HepG2 (cell line): ENCODE data around the gene PPME1. TPM values are rescaled to one million over a fixed set of nuclear protein-coding genes. Genes with fewer than 3 reads are reported as not detected.
A peak's percentile ranks its signal among the peaks of the same experiment; 100 is the strongest.

Source experiments
- ATAC-seq: fragments of 200-7000 bp; cut with Tn5 transposase; 3 replicates; pipeline ENCODE4 v1.9.1; 2020; ENCODE audit warnings: mild to moderate bottlenecking, moderate library complexity
- BruUV-seq: library from RNA; stranded (reverse); fragments of 400-500 nt; replicated peaks from 2 replicates; lab custom pipeline; 2021; lab: Mats Ljungman, UMichigan
- CTCF ChIA-PET: fragments of 300-600 bp; formaldehyde crosslinking; extraction: SDS; loops from one replicate; lab custom pipeline; 2021; ENCODE audit warnings: low total read pairs, inconsistent platforms, low intra/inter-chr PET ratio; lab: Yijun Ruan, JAX
- POLR2A ChIA-PET: fragments of 350-600 bp; sonication (Branson Sonifier 250); formaldehyde crosslinking; loops from one replicate; lab custom pipeline; 2020; ENCODE audit warnings: antibody characterized with exemption, inconsistent platforms; lab: Yijun Ruan, JAX
- DNase-seq: peaks from one replicate; pipeline ENCODE4 v3.0.0-alpha.2; 2015; ENCODE audit warnings: low spot score
- FAIRE-seq: peaks from 3 replicates; lab custom pipeline; 2011; peaks lifted over from hg19 to GRCh38; lab: Jason Lieb, UNC
- H2AFZ ChIP-seq: one replicate; pipeline ENCODE4 v1.6.1; 2011; ENCODE audit warnings: low read length, inconsistent platforms
- H3K27ac ChIP-seq: fragments of 300-600 bp; 3 replicates; pipeline ENCODE4 v1.8.0; 2011; ENCODE audit warnings: mixed run types, mild to moderate bottlenecking, mixed read lengths, low read length, inconsistent platforms; ENCODE audit not compliant: insufficient read depth; ENCODE audit errors: extremely low read length
- H3K27me3 ChIP-seq, 2 experiments: fragments of 200-600 bp in 1 of 2; 2 replicates in 1 of 2; 3 replicates in 1 of 2; pipeline versions ENCODE4 v1.6.0 to v1.8.0; 2011; ENCODE audit warnings: low read length in 2 of 2, mild to moderate bottlenecking in 2 of 2, moderate library complexity in 2 of 2, inconsistent platforms in 1 of 2; ENCODE audit not compliant: insufficient read depth in 2 of 2, control insufficient read depth in 1 of 2
- H3K36me3 ChIP-seq, 2 experiments: fragments of 200-600 bp in 1 of 2; replicated peaks in 1 of 2; 2 replicates in 1 of 2; 3 replicates in 1 of 2; pipeline versions ENCODE4 v1.5.1 to v1.8.0; 2011; ENCODE audit warnings: low read length in 2 of 2, inconsistent platforms in 1 of 2; ENCODE audit not compliant: insufficient read depth in 2 of 2, control insufficient read depth in 1 of 2
- H3K4me1 ChIP-seq: 2 replicates; pipeline ENCODE4 v1.5.1; 2012; ENCODE audit warnings: low read length, inconsistent platforms; ENCODE audit not compliant: insufficient read depth
- H3K4me2 ChIP-seq: 2 replicates; pipeline ENCODE4 v1.6.0; 2011; ENCODE audit warnings: low read depth, low read length, inconsistent platforms
- H3K4me3 ChIP-seq, 3 experiments: fragments of 200-600 bp in 1 of 3; sonication (generic), shearing (Covaris generic) in 1 of 3; replicated peaks in 1 of 3; 2 replicates each; pipeline ENCODE4 v1.5.1; 2011 to 2016; ENCODE audit warnings: low read length in 3 of 3, inconsistent platforms in 2 of 3, low read depth in 2 of 3, mild to moderate bottlenecking in 2 of 3, control low read depth in 1 of 3, mixed read lengths in 1 of 3; ENCODE audit not compliant: insufficient read depth in 1 of 3
- H3K79me2 ChIP-seq: one replicate; pipeline ENCODE4 v1.6.1; 2011; ENCODE audit warnings: low read length, inconsistent platforms; ENCODE audit not compliant: insufficient read depth
- H3K9ac ChIP-seq: 2 replicates; pipeline ENCODE4 v1.6.0; 2011; ENCODE audit warnings: mild to moderate bottlenecking, low read depth, low read length, inconsistent platforms; ENCODE audit not compliant: insufficient read depth
- H3K9me3 ChIP-seq: 2 replicates; pipeline ENCODE4 v1.5.1; 2012; ENCODE audit warnings: mild to moderate bottlenecking, low read length
- H4K20me1 ChIP-seq: 2 replicates; pipeline ENCODE4 v1.6.0; 2011; ENCODE audit warnings: inconsistent platforms, mild to moderate bottlenecking, low read length, moderate library complexity; ENCODE audit not compliant: insufficient read depth
- AHR ChIP-seq: IDR thresholded peaks from 2 replicates; pipeline ENCODE4 v1.6.1; 2018; ENCODE audit warnings: missing genetic modification reagents, missing compliant biosample characterization
- ETV6 ChIP-seq: sonication (generic); formaldehyde crosslinking; conservative IDR thresholded peaks from 2 replicates; pipeline ENCODE4 v1.4.0; 2020; ENCODE audit warnings: missing genetic modification reagents
- KDM5A ChIP-seq: fragments of 200-600 bp; sonication (generic); IDR thresholded peaks from 2 replicates; pipeline ENCODE4 v1.7.0; 2018; ENCODE audit warnings: antibody characterized with exemption, mild to moderate bottlenecking, low read length, borderline replicate concordance
- LRRFIP1 ChIP-seq: sonication (generic); formaldehyde crosslinking; conservative IDR thresholded peaks from 2 replicates; pipeline ENCODE4 v1.4.0; 2020; ENCODE audit warnings: missing genetic modification reagents
- MED1 ChIP-seq: sonication (generic); formaldehyde crosslinking; IDR thresholded peaks from 2 replicates; pipeline ENCODE4 v1.4.0; 2020; ENCODE audit warnings: missing genetic modification reagents
- SAP130 ChIP-seq: IDR thresholded peaks from 2 replicates; pipeline ENCODE4 v1.6.1; 2016; ENCODE audit warnings: low read depth
- SKI ChIP-seq: fragments of 450-650 bp; IDR thresholded peaks from one replicate; pipeline ENCODE4 v1.6.1; 2018; ENCODE audit warnings: mild to moderate bottlenecking; ENCODE audit not compliant: partially characterized antibody
- ZMYM4 ChIP-seq: sonication (generic); formaldehyde crosslinking; IDR thresholded peaks from 2 replicates; pipeline ENCODE4 v1.8.1; 2023; ENCODE audit warnings: mild to moderate bottlenecking, missing genetic modification reagents
- ZNF136 ChIP-seq: sonication (generic); formaldehyde crosslinking; IDR thresholded peaks from 2 replicates; pipeline ENCODE4 v1.8.1; 2022; ENCODE audit warnings: low read depth, mild to moderate bottlenecking, moderate library complexity, missing genetic modification reagents
- ZNF274 ChIP-seq: sonication (generic); formaldehyde crosslinking; IDR thresholded peaks from 2 replicates; pipeline ENCODE4 v1.5.1; 2020; ENCODE audit warnings: mild to moderate bottlenecking, missing genetic modification reagents
- ZNF326 ChIP-seq: sonication (generic); formaldehyde crosslinking; IDR thresholded peaks from 2 replicates; pipeline ENCODE4 v1.4.0; 2020; ENCODE audit warnings: missing genetic modification reagents, borderline replicate concordance
- ZNF772 ChIP-seq: sonication (generic); formaldehyde crosslinking; IDR thresholded peaks from 2 replicates; pipeline ENCODE4 v1.5.0; 2020; ENCODE audit warnings: mild to moderate bottlenecking, missing genetic modification reagents
- ZNF775 ChIP-seq: sonication (generic); formaldehyde crosslinking; IDR thresholded peaks from 2 replicates; pipeline ENCODE4 v1.4.0; 2020; ENCODE audit warnings: missing genetic modification reagents, mild to moderate bottlenecking, moderate library complexity, borderline replicate concordance
- ZNF792 ChIP-seq: IDR thresholded peaks from 2 replicates; pipeline ENCODE4 v1.6.1; 2016
- WGBS: methylation state at CpG from one replicate; pipeline ENCODE4 v1.1.6; 2017; ENCODE audit warnings: low lambda C conversion rate; 5-methylcytosine and 5-hydroxymethylcytosine counted together
- in situ Hi-C: cut with HindIII; loops from 2 replicates; pipeline ENCODE4 v1.10.0; 2017; ENCODE audit warnings: low pct_unique_long_range_greater_than_20kb; ENCODE audit not compliant: extremely low pct_ligation_motif_present
- intact Hi-C: fragments of 100-400 bp; cut with micrococcal nuclease; formaldehyde crosslinking; loops from one replicate; pipeline ENCODE4 v1.10.0; 2022; ENCODE audit not compliant: unreplicated experiment
- polyA plus RNA-seq, 8 experiments: library from polyadenylated mRNA; depleted of rRNA in 3 of 8; stranded (reverse) in 7 of 8; unstranded in 1 of 8; fragments of >200 nt; fragmentation: Illumina TruSeq in 4 of 8; extraction: Trizol in 4 of 8; gene quantifications; 2 replicates each; pipeline versions ENCODE4 v1.2.1 to v1.2.3, GENCODE V29; 2011 to 2016; ENCODE audit warnings: low read depth in 4 of 8, missing spikeins in 1 of 8, mixed read lengths in 1 of 8; ENCODE audit not compliant: insufficient read depth in 1 of 8
- total RNA-seq, 5 experiments: library from RNA; depleted of rRNA; stranded (reverse); fragments of >200 nt; fragmentation: Illumina TruSeq; extraction: Trizol; gene quantifications; 2 replicates each; pipeline ENCODE4 v1.2.3, GENCODE V29; 2016; ENCODE audit warnings: low read depth in 1 of 5
- TF ChIP-seq, protein P1 (sequence below): sonication (generic); formaldehyde crosslinking; IDR thresholded peaks from 2 replicates; pipeline ENCODE4 v1.8.0; 2022; ENCODE audit warnings: mild to moderate bottlenecking, missing genetic modification reagents, moderate library complexity

PPME1 gene
- total and polyA plus RNA-seq, 2 of the 13 experiments (the other 11 are each of a cell fraction or from before 2014, with no cell fraction given), result 31.3 to 56.0 TPM

GRCh38 chr11:74171997-74172396, 908 bp downstream of the PPME1 start:
- ChIA-PET POLR2A (no interaction called here), CTCF (no interaction called here)
- Histone ChIP-seq H3K4me2 (peak overlapping the region; percentile 83), H3K4me3 (peak overlapping the region; percentile 72 to 86 (median 74)), H2AFZ (no peak overlapping the region), H3K36me3 (peaks cover 0 to 9% of the 10 kb centered on the region in 2 experiments; a peak in 2 of 5 replicates), H3K4me1 (peaks cover 55% of the 10 kb centered on the region), H3K9ac (peak overlapping the region; percentile 79), H3K9me3 (no peaks in the 10 kb centered on the region), H4K20me1 (no peaks in the 10 kb centered on the region), H3K27me3 (no peaks in the 10 kb centered on the region; a peak in 1 of 5 replicates), H3K79me2 (peaks cover 61% of the 10 kb centered on the region), H3K27ac (peak overlapping the region; percentile 75)
- TSS peak; percentile 50 for BruUV-seq
- TF ChIP-seq ZMYM4 (CRISPR knock-in tag) (no peak), ETV6 (CRISPR knock-in tag) (no peak), AHR (CRISPR knock-in tag) (no peak), KDM5A (no peak), SKI (no peak), LRRFIP1 (no peak), ZNF775 (CRISPR knock-in tag) (peak; percentile 97), MED1 (CRISPR knock-in tag) (no peak), SAP130 (peak; percentile 18; the same call in 1 of the 2 replicates), ZNF792 (CRISPR knock-in tag) (no peak), ZNF326 (CRISPR knock-in tag) (no peak), ZNF274 (CRISPR knock-in tag) (no peak), ZNF772 (CRISPR knock-in tag) (no peak), ZNF136 (CRISPR knock-in tag) (no peak)
- TF ChIP-seq, protein P1, sequence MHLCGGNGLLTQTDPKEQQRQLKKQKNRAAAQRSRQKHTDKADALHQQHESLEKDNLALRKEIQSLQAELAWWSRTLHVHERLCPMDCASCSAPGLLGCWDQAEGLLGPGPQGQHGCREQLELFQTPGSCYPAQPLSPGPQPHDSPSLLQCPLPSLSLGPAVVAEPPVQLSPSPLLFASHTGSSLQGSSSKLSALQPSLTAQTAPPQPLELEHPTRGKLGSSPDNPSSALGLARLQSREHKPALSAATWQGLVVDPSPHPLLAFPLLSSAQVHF (CRISPR knock-in tag), result no peak
- intact Hi-C loops, result loop anchor here (5.0 kb wide), 1 partner anchor 210 kb away; no protein-coding TSS in a partner anchor
- ATAC-seq (no peak), DNase-seq (no peak), FAIRE-seq (no peak)
- in situ Hi-C loops, result loop anchor here (25.0 kb wide), 1 partner anchor 210 kb away; the partner anchor contains the start of gene DNAJB13
- WGBS, result 2% methylated on average over 5 of the region's 5 CpGs
